ENCODE data around the gene ZNHIT1. TPM values are rescaled to one million over a fixed set of nuclear protein-coding genes. Genes with fewer than 3 reads are reported as not detected.
A peak's percentile ranks its signal among the peaks of the same experiment; 100 is the strongest.

The ZNHIT1 gene
- total RNA-seq, 4 donors from 2014 or later: 76.2 to 97.8 (median 88.6) TPM

DNA sequence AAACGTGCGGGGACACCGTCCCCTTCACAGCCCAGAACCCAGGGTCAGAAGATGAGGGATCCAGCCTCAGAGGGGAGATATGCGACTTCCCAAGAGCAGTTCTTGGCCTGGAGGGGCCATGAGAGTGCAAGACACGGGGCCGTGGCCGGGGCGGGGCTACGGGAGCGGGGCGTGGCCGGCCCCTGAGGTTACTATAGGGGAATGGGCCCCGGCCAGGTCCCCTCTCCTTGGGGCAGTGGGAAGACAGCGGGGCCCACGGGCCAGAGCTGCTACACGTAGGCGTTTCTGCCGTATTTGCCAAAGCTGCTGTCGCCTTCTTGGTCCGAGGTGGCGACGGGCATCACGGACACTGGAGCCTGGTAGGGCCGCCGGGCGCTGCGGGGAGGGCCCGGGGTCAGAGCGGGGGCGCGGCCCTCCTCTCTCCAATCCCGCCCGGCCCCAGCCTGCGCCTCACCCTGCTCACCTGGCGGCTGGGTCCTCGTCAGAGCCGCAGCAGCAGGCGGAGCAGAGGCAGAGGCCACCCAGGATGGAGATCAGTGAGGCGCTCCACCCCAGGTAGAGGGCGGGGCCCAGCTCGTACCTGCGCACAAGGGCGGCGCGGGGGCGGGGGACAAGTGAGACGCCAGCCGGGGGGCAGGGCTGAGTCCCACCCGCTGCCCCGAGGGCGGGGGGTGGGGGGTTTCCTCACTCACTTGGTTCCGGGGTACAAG lies 14.3 kb downstream of the ZNHIT1 start:
- 0% methylated on average over 2 of the region's 52 CpGs; no CpG with 5 or more reads in 1 of the 2 donors for WGBS, 2 donors (ENCODE audit: low coverage in 1 of 2)
- H3K9me3 ChIP-seq: no peaks in the 10 kb centered on the region
- H3K27me3 ChIP-seq: peaks cover 12% of the 10 kb centered on the region
- TF ChIP-seq EP300 (IDR thresholded peaks at IDR 0.05): no peak
- no peak for TF ChIP-seq POLR2A (IDR thresholded peaks at IDR 0.05)
- no peak for TF ChIP-seq CTCF (IDR thresholded peaks at IDR 0.05)
- no peak for TF ChIP-seq POLR2AphosphoS5 (IDR thresholded peaks at IDR 0.05)
- H3K4me3 ChIP-seq: peak overlapping the region in 1 of 2 donors; percentile 34
- ATAC-seq: peak; percentile 13
- H3K4me1 ChIP-seq: peaks cover 0 to 31% (median 12%) of the 10 kb centered on the region in 3 donors
- peaks cover 0 to 51% of the 10 kb centered on the region in 2 donors for H3K36me3 ChIP-seq
- H3K27ac ChIP-seq: peak overlapping the region in 1 of 4 donors; percentile 0

- Histone ChIP-seq H3K9me3 (no peaks in the 10 kb centered on the region), H3K4me3 (no peak overlapping the region), H3K27me3 (peaks cover 12% of the 10 kb centered on the region), H3K27ac (no peak overlapping the region), H3K4me1 (peaks cover 0 to 48% (median 22%) of the 10 kb centered on the region in 3 donors), H3K36me3 (peaks cover 0 to 50% of the 10 kb centered on the region in 2 donors)
- no peak for TF ChIP-seq EP300 (IDR thresholded peaks at IDR 0.05)
- TF ChIP-seq POLR2AphosphoS5 (IDR thresholded peaks at IDR 0.05): no peak
- no peak for TF ChIP-seq POLR2A (IDR thresholded peaks at IDR 0.05)
- TF ChIP-seq CTCF (IDR thresholded peaks at IDR 0.05): no peak
- WGBS, 2 donors (ENCODE audit: low coverage in 1 of 2): 86% methylated on average over 7 of the region's 21 CpGs; no CpG with 5 or more reads in 1 of the 2 donors
- no peak for ATAC-seq
Observed at GRCh38 chr7:101233907-101234547, 16.1 kb downstream of the ZNHIT1 start.

GRCh38 chr7:101234636-101235035 lies 16.7 kb downstream of the ZNHIT1 start:
- ATAC-seq: no peak
- H3K4me1 ChIP-seq: peaks cover 0 to 54% (median 22%) of the 10 kb centered on the region in 3 donors
- H3K36me3 ChIP-seq: peaks cover 0 to 50% of the 10 kb centered on the region in 2 donors
- WGBS, 2 donors (ENCODE audit: low coverage in 1 of 2): 71 to 100% methylated on average over 2 to 5 of the region's 5 CpGs
- no peak overlapping the region for H3K4me3 ChIP-seq
- peaks cover 12% of the 10 kb centered on the region for H3K27me3 ChIP-seq
- H3K27ac ChIP-seq: no peak overlapping the region
- no peaks in the 10 kb centered on the region for H3K9me3 ChIP-seq
- no peak for TF ChIP-seq CTCF (IDR thresholded peaks at IDR 0.05)
- no peak for TF ChIP-seq EP300 (IDR thresholded peaks at IDR 0.05)
- no peak for TF ChIP-seq POLR2A (IDR thresholded peaks at IDR 0.05)
- TF ChIP-seq POLR2AphosphoS5 (IDR thresholded peaks at IDR 0.05): no peak

DNA sequence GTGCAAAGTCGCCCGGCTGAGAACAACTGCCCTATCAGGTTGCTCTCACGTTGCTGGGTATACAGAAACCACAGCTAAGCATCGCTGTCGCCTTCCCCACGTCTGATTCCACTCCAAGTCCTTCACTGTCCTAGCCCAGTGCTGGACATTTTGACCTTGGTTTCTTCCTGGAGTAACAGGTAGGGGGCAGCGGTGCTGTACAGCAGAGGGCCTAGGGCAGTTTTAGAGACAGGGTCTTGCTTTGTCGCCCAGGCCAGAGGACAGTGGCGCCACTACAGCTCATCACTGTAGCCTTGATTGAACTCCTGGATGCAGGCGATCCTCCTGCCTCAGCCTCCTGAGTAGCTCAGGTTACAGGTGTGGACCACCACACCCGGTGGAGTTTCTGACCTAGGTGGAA lies 17.1 kb downstream of the ZNHIT1 start:
- ATAC-seq: no peak
- H3K4me1 ChIP-seq: peaks cover 0 to 59% (median 22%) of the 10 kb centered on the region in 3 donors
- no peak overlapping the region for H3K27ac ChIP-seq
- no peak overlapping the region for H3K4me3 ChIP-seq
- WGBS, 2 donors (ENCODE audit: low coverage in 1 of 2): 48% methylated on average over 3 of the region's 11 CpGs; no CpG with 5 or more reads in 1 of the 2 donors
- H3K27me3 ChIP-seq: peaks cover 12% of the 10 kb centered on the region
- TF ChIP-seq POLR2A (IDR thresholded peaks at IDR 0.05) (no peak), CTCF (IDR thresholded peaks at IDR 0.05) (peak in 1 of 4 experiments; percentile 32), EP300 (IDR thresholded peaks at IDR 0.05) (no peak), POLR2AphosphoS5 (IDR thresholded peaks at IDR 0.05) (no peak)
- peaks cover 0 to 53% of the 10 kb centered on the region in 2 donors for H3K36me3 ChIP-seq
- H3K9me3 ChIP-seq: no peaks in the 10 kb centered on the region

Data from gastroesophageal sphincter (tissue), 4 donors.